SK-N-SH treated with all-trans-retinoic acid at 6 μM for 48 hours (cell line): ENCODE results near the gene GRID1.

Experiments used
- ARNTL ChIP-seq: fragments of 450-650 bp; formaldehyde crosslinking; IDR thresholded peaks from 2 replicates; pipeline ENCODE4 v1.5.0; 2020; ENCODE audit warnings: low read depth, mild to moderate bottlenecking, moderate library complexity, borderline replicate concordance
- CREB5 ChIP-seq: fragments of 250-450 bp; sonication (Bioruptor Pico); IDR thresholded peaks from 2 replicates; pipeline ENCODE4 v1.5.1; 2020; ENCODE audit warnings: low read depth, mild to moderate bottlenecking, moderate library complexity
- CSDC2 ChIP-seq: fragments of 250-450 bp; sonication (Bioruptor Pico); IDR thresholded peaks from 2 replicates; pipeline ENCODE4 v1.5.0; 2020; ENCODE audit warnings: mild to moderate bottlenecking, moderate library complexity
- CSRNP3 ChIP-seq: fragments of 250-450 bp; sonication (Bioruptor Pico); IDR thresholded peaks from 2 replicates; pipeline ENCODE4 v1.5.1; 2021; ENCODE audit warnings: mild to moderate bottlenecking, moderate library complexity
- ESRRG ChIP-seq: fragments of 250-450 bp; sonication (Bioruptor Pico); IDR thresholded peaks from 2 replicates; pipeline ENCODE4 v1.6.1; 2021; ENCODE audit warnings: mild to moderate bottlenecking
- GLIS3 ChIP-seq: fragments of 250-450 bp; sonication (Bioruptor Pico); IDR thresholded peaks from 2 replicates; pipeline ENCODE4 v1.5.0; 2020; ENCODE audit warnings: mild to moderate bottlenecking, moderate library complexity
- ISL1 ChIP-seq: fragments of 250-450 bp; sonication (Bioruptor Pico); IDR thresholded peaks from 2 replicates; pipeline ENCODE4 v2.1.2; 2022; ENCODE audit warnings: mild to moderate bottlenecking, moderate library complexity
- PATZ1 ChIP-seq: fragments of 250-450 bp; sonication (Bioruptor Pico); IDR thresholded peaks from 2 replicates; pipeline ENCODE4 v1.8.0; 2020; ENCODE audit warnings: mild to moderate bottlenecking, moderate library complexity, borderline replicate concordance
- RARB ChIP-seq: fragments of 250-450 bp; sonication (Bioruptor Pico); IDR thresholded peaks from 2 replicates; pipeline ENCODE4 v1.8.0; 2021; ENCODE audit warnings: mild to moderate bottlenecking, moderate library complexity
- SNAI2 ChIP-seq: fragments of 250-450 bp; sonication (Bioruptor Pico); IDR thresholded peaks from 2 replicates; pipeline ENCODE4 v1.5.0; 2020; ENCODE audit warnings: mild to moderate bottlenecking, moderate library complexity
- ZC3H10 ChIP-seq: fragments of 250-450 bp; sonication (Bioruptor Pico); IDR thresholded peaks from 2 replicates; pipeline ENCODE4 v1.5.1; 2021; ENCODE audit warnings: mild to moderate bottlenecking, moderate library complexity
- ZFP3 ChIP-seq: fragments of 250-450 bp; sonication (Bioruptor Pico); IDR thresholded peaks from 2 replicates; pipeline ENCODE4 v1.5.0; 2020; ENCODE audit warnings: mild to moderate bottlenecking, moderate library complexity
- ZFP30 ChIP-seq: fragments of 450-650 bp; formaldehyde crosslinking; IDR thresholded peaks from 2 replicates; pipeline ENCODE4 v1.5.0; 2022; ENCODE audit warnings: mild to moderate bottlenecking, moderate library complexity
- ZNF565 ChIP-seq: fragments of 450-650 bp; formaldehyde crosslinking; conservative IDR thresholded peaks from 2 replicates; pipeline ENCODE4 v1.5.0; 2020; ENCODE audit warnings: low read depth, mild to moderate bottlenecking, moderate library complexity

GRCh38 chr10:85986777-85987176 is 379.8 kb downstream of the GRID1 start:
- TF ChIP-seq CSRNP3 (CRISPR knock-in tag) (no peak), ISL1 (CRISPR knock-in tag) (no peak), RARB (no peak), CSDC2 (CRISPR knock-in tag) (no peak), ZFP3 (CRISPR knock-in tag) (no peak), ZC3H10 (no peak), SNAI2 (CRISPR knock-in tag) (no peak), ARNTL (CRISPR knock-in tag) (no peak), GLIS3 (no peak), CREB5 (CRISPR knock-in tag) (no peak), PATZ1 (CRISPR knock-in tag) (no peak), ZNF565 (CRISPR knock-in tag) (no peak), ZFP30 (CRISPR knock-in tag) (no peak), ESRRG (CRISPR knock-in tag) (no peak)
